Lung (tissue), 12 donors: Measurements from ENCODE around the gene TNFRSF21. TPM values are rescaled to one million over a fixed set of nuclear protein-coding genes. Genes with fewer than 3 reads are reported as not detected.

Experiments used
- ATAC-seq: fragments of 200-7000 bp; cut with Tn5 transposase; one replicate; pipeline ENCODE4 v1.9.1; 2020; ENCODE audit warnings: moderate number of reproducible peaks; ENCODE audit not compliant: insufficient read depth, low FRiP score
- DNase-seq, 3 donors: peaks; one replicate each; pipeline ENCODE4 v3.0.0-alpha.2; 2013 to 2017
- H3K27ac ChIP-seq, 2 donors: one replicate each; pipeline ENCODE4 v1.5.1; 2013; ENCODE audit warnings: mild to moderate bottlenecking in 2 of 2, moderate library complexity in 2 of 2, control low read depth in 1 of 2, inconsistent platforms in 1 of 2, low read depth in 1 of 2, low read length in 1 of 2
- H3K27me3 ChIP-seq, 3 donors: one replicate each; pipeline ENCODE4 v1.5.1; 2013; ENCODE audit warnings: low read length in 2 of 3; ENCODE audit not compliant: control insufficient read depth in 3 of 3, insufficient read depth in 3 of 3
- H3K36me3 ChIP-seq, 4 donors: one replicate each; pipeline ENCODE4 v1.5.1; 2013; ENCODE audit warnings: low read length in 4 of 4, mild to moderate bottlenecking in 1 of 4, moderate library complexity in 1 of 4; ENCODE audit not compliant: control insufficient read depth in 4 of 4, insufficient read depth in 4 of 4
- H3K4me1 ChIP-seq, 5 donors: one replicate each; pipeline ENCODE4 v1.5.1; 2013; ENCODE audit warnings: low read length in 5 of 5, mild to moderate bottlenecking in 2 of 5, moderate library complexity in 1 of 5; ENCODE audit not compliant: control insufficient read depth in 5 of 5, insufficient read depth in 5 of 5
- H3K4me3 ChIP-seq: one replicate; pipeline ENCODE4 v1.5.1; 2013; ENCODE audit warnings: mild to moderate bottlenecking, control low read depth, moderate library complexity
- H3K9ac ChIP-seq, 2 donors: one replicate each; pipeline ENCODE4 v1.5.1; 2013; ENCODE audit warnings: low read length in 2 of 2, control low read depth in 1 of 2; ENCODE audit not compliant: insufficient read depth in 1 of 2
- H3K9me3 ChIP-seq, 4 donors: one replicate each; pipeline ENCODE4 v1.5.1; 2013; ENCODE audit warnings: low read length in 3 of 4, mild to moderate bottlenecking in 1 of 4, moderate library complexity in 1 of 4; ENCODE audit not compliant: control insufficient read depth in 4 of 4, insufficient read depth in 3 of 4
- CTCF ChIP-seq: IDR thresholded peaks from 2 replicates; pipeline ENCODE4 v1.5.1; 2012; ENCODE audit warnings: mild to moderate bottlenecking; ENCODE audit errors: control extremely low read depth, extremely low read depth
- WGBS, 2 donors: extraction: QIAGEN DNeasy Blood & Tissue Kit; methylation state at CpG; one replicate each; pipeline ENCODE4 v1.1.7; 2013; 5-methylcytosine and 5-hydroxymethylcytosine counted together
- polyA plus RNA-seq, 2 donors: library from polyadenylated mRNA; stranded (reverse); fragments of 200-250 nt; gene quantifications; one replicate each; pipeline ENCODE4 v1.2.1, GENCODE V29; 2013
- total RNA-seq, 2 donors: library from RNA; depleted of rRNA in 1 of 2; stranded (reverse); fragments of >200 nt in 1 of 2; gene quantifications; one replicate each; pipeline ENCODE4 v1.2.1, GENCODE V29; 2014 to 2021
- donor health status: control.
- donor health status: control.
- donor health status: Bipolar disorder and iron deficiency.
- donor health status: healthy.
- donor health status: DM: yes; HTN: yes; CAD: no.

Gene TNFRSF21
- total and polyA plus RNA-seq, 4 donors: 11.1 to 36.6 (median 24.5) TPM

DNA sequence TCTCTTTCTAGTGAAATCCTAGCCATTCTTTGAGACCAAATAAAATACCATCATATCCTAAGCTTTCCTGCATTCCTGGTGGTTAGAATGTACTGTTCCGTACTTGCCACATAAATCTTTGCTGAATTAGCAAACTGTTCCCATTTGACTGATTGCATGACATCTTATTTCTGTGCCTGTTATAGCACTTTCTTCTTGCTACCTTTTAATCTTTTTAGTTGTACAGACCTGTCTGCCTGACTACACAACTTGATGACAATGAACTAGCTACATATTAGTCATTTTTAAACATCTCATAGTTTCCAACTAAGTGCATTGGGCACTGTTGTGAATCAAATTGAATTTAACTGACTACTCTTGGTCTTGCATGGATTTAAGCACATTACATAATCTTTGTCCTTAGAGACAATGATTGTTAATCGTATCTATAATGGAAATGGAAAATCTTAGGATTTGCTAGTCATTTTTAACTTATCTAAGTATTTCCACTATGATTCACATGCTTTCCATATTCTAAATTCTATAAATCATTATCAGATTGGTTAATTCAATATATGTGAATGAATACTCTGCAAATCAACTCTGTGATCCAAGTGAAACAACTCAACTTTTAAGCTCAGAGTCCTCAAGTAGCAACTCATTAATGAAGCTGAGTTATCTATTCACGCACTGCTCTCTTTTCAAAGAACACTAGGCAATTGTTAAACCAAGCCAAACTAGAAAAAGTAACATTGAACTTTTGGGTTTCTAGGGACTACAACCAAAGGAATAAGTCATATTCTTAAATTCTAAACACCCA, 109.0 kb downstream of the TNFRSF21 start:
- TF ChIP-seq CTCF: no peak
- WGBS, 2 donors: 85 to 93% methylated on average over 3 of the region's 3 CpGs
- Histone ChIP-seq H3K36me3 (no peaks in the 10 kb centered on the region), H3K9me3 (peaks cover 0 to 2% (median 0%) of the 10 kb centered on the region in 4 donors), H3K27ac (no peak overlapping the region), H3K4me1 (peaks cover 0 to 9% (median 0%) of the 10 kb centered on the region in 5 donors), H3K9ac (no peak overlapping the region), H3K27me3 (no peaks in the 10 kb centered on the region), H3K4me3 (no peak overlapping the region)
- peak in 2 of 3 donors; percentile 12 to 31 for DNase-seq
- no peak for ATAC-seq

GRCh38 chr6:47197682-47198640, 111.7 kb downstream of the TNFRSF21 start:
- Histone ChIP-seq H3K9ac (no peak overlapping the region), H3K27me3 (no peaks in the 10 kb centered on the region), H3K36me3 (no peaks in the 10 kb centered on the region), H3K4me3 (no peak overlapping the region), H3K4me1 (peaks cover 0 to 15% (median 0%) of the 10 kb centered on the region in 5 donors), H3K9me3 (no peaks in the 10 kb centered on the region), H3K27ac (no peak overlapping the region)
- ATAC-seq: no peak
- DNase-seq: no peak
- no peak for TF ChIP-seq CTCF
- WGBS, 2 donors: 67% methylated on average over 6 of the region's 6 CpGs

GRCh38 chr6:47196113-47196512, 113.6 kb downstream of the TNFRSF21 start:
- ATAC-seq (no peak), DNase-seq (peak in 2 of 3 donors; percentile 25 to 51)
- Histone ChIP-seq H3K4me1 (peaks cover 0 to 15% (median 0%) of the 10 kb centered on the region in 5 donors), H3K36me3 (no peaks in the 10 kb centered on the region), H3K27me3 (no peaks in the 10 kb centered on the region), H3K4me3 (no peak overlapping the region), H3K9me3 (no peaks in the 10 kb centered on the region), H3K9ac (no peak overlapping the region), H3K27ac (no peak overlapping the region)
- WGBS, 2 donors: 70 to 74% methylated on average over 5 of the region's 5 CpGs
- no peak for TF ChIP-seq CTCF
